Measurements from ENCODE around the gene SFXN4.

DNA sequence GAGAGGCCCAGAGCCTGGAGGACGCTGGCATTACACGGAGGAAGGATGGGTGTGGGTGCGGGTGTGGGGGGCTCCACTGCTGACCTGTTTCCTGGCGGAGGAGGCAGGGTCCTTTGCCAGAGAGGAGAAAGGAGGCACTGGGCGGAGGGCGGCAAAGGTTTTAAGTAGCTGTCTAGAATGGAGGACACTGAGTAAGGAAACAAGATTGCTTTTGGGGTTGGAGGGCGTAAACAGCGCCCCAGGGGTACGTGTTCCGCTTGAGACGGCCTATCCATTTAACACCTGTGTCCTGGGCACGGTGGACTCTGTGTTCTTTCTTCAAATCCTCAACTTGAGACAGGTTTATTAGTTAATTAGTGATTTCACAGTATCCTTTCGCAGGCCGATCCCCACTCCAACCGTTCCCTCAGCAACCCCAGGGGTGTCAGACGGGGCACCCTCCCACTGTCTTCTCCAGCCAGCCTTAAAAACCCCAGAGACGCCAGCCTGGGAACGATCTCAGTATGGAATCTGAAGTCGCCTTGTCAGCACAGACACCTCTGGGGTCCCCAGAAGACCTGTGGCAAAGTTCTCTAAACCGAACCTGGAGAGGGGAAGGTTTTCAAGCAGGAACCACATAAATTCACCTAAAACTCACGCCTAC lies 24.8 kb downstream of the SFXN4 start:
- TF ChIP-seq POLR2A (IDR thresholded peaks at IDR 0.05) (no peak), POLR2AphosphoS5 (IDR thresholded peaks at IDR 0.05) (no peak)
- TF ChIP-seq, protein P1, sequence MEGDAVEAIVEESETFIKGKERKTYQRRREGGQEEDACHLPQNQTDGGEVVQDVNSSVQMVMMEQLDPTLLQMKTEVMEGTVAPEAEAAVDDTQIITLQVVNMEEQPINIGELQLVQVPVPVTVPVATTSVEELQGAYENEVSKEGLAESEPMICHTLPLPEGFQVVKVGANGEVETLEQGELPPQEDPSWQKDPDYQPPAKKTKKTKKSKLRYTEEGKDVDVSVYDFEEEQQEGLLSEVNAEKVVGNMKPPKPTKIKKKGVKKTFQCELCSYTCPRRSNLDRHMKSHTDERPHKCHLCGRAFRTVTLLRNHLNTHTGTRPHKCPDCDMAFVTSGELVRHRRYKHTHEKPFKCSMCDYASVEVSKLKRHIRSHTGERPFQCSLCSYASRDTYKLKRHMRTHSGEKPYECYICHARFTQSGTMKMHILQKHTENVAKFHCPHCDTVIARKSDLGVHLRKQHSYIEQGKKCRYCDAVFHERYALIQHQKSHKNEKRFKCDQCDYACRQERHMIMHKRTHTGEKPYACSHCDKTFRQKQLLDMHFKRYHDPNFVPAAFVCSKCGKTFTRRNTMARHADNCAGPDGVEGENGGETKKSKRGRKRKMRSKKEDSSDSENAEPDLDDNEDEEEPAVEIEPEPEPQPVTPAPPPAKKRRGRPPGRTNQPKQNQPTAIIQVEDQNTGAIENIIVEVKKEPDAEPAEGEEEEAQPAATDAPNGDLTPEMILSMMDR (IDR thresholded peaks at IDR 0.05): no peak
